ENCODE measurements around the gene MAPK8IP3. TPM values are rescaled to one million over a fixed set of nuclear protein-coding genes. Genes with fewer than 3 reads are reported as not detected.

MAPK8IP3 gene
- total and polyA plus RNA-seq, 9 of the 15 experiments (the other 6 are each of a cell fraction or from before 2014, with no cell fraction given), result 0.17 to 58.7 (median 16.7) TPM

DNA sequence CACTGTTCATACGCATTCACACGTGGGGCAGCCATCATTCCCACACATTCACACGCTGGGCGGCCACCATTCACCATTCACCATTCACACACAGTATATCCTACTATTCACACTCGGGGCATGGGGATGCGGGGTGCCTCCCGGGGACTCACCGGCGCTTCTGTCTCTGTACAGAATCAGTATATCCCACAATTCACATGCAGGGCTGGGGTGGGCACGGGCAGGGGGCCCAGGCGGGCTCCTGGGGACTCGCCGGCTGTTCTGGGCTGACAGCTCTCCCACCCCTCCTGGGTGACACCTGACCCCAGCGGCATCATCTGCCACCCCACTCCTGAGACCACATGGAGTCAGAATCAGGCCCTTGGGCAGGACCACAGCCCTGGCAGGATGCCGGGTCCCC lies 55.8 kb downstream of the MAPK8IP3 start:
- H3K4me3 ChIP-seq, result no peak overlapping the region
- POLR2A ChIA-PET, result no interaction called here
- no peaks in the 10 kb centered on the region for H3K27me3 ChIP-seq (ENCODE audit: control insufficient read depth in 2 of 2, insufficient read depth in 2 of 2, low read length in 2 of 2)
- intact Hi-C loops (cut with micrococcal nuclease), result no loop called here
- H3K79me2 ChIP-seq (ENCODE audit: control insufficient read depth, insufficient read depth, low read length), result no peaks in the 10 kb centered on the region; the same call in 2 of the 3 replicates
- 93% methylated on average over 14 of the region's 15 CpGs for WGBS (ENCODE audit: insufficient coverage, low coverage, missing lambda C conversion rate)
- DNase-seq (ENCODE audit: extremely low read depth in 1 of 4, low spot score in 3 of 4) (no peak), FAIRE-seq (no peak), ATAC-seq (no peak)
- H3K27ac ChIP-seq (ENCODE audit: extremely low read depth, low read depth, low read length), result no peak overlapping the region
- no peak overlapping the region for H3K4me2 ChIP-seq (ENCODE audit: insufficient read depth, low read length)
- H3K9me1 ChIP-seq (ENCODE audit: control insufficient read depth, insufficient read depth, low read length), result no peaks in the 10 kb centered on the region
- no peaks in the 10 kb centered on the region for H4K20me1 ChIP-seq (replicated peaks; ENCODE audit: control insufficient read depth, insufficient read depth, low read length)
- CTCF ChIA-PET (ENCODE audit: low intra/inter-chr PET ratio), result no interaction called here
- in situ Hi-C loops (cut with MboI), result loop anchor here (5.0 kb wide), 1 partner anchor 49 kb away; no protein-coding TSS in a partner anchor
- BruUV-seq (replicated peaks), result no TSS peak
- peaks cover 9 to 78% of the 10 kb centered on the region in 2 experiments; a peak in 4 of 5 replicates for H3K4me1 ChIP-seq (replicated peaks in 1 of 2; ENCODE audit: control insufficient read depth in 2 of 2, insufficient read depth in 2 of 2, low read length in 2 of 2)
- no peak overlapping the region; a peak in 1 of 4 replicates for H3K9ac ChIP-seq (ENCODE audit: insufficient read depth in 1 of 2, low read depth in 2 of 2, low read length in 2 of 2)
- no peaks in the 10 kb centered on the region for H3K9me3 ChIP-seq (replicated peaks; ENCODE audit: control insufficient read depth, insufficient read depth, low read depth, low read length)
- H3K36me3 ChIP-seq (ENCODE audit: control insufficient read depth, insufficient read depth, low read length), result peaks cover 59% of the 10 kb centered on the region; the same call in 2 of the 3 replicates
- no peak overlapping the region for H2AFZ ChIP-seq (ENCODE audit: low read depth, low read length)
- TF ChIP-seq, protein P1, sequence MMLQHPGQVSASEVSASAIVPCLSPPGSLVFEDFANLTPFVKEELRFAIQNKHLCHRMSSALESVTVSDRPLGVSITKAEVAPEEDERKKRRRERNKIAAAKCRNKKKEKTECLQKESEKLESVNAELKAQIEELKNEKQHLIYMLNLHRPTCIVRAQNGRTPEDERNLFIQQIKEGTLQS (IDR thresholded peaks at IDR 0.05), result no peak
- TF ChIP-seq, protein P1 (CRISPR knock-in tag; conservative IDR thresholded peaks at IDR 0.05), result no peak
- no peak for TF ChIP-seq CBX3 (IDR thresholded peaks at IDR 0.05; ENCODE audit: borderline replicate concordance in 1 of 2, low read length in 2 of 2)
- TF ChIP-seq, protein P2, sequence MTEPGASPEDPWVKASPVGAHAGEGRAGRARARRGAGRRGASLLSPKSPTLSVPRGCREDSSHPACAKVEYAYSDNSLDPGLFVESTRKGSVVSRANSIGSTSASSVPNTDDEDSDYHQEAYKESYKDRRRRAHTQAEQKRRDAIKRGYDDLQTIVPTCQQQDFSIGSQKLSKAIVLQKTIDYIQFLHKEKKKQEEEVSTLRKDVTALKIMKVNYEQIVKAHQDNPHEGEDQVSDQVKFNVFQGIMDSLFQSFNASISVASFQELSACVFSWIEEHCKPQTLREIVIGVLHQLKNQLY (CRISPR knock-in tag; conservative IDR thresholded peaks at IDR 0.05), result no peak
- TF ChIP-seq, protein P3, sequence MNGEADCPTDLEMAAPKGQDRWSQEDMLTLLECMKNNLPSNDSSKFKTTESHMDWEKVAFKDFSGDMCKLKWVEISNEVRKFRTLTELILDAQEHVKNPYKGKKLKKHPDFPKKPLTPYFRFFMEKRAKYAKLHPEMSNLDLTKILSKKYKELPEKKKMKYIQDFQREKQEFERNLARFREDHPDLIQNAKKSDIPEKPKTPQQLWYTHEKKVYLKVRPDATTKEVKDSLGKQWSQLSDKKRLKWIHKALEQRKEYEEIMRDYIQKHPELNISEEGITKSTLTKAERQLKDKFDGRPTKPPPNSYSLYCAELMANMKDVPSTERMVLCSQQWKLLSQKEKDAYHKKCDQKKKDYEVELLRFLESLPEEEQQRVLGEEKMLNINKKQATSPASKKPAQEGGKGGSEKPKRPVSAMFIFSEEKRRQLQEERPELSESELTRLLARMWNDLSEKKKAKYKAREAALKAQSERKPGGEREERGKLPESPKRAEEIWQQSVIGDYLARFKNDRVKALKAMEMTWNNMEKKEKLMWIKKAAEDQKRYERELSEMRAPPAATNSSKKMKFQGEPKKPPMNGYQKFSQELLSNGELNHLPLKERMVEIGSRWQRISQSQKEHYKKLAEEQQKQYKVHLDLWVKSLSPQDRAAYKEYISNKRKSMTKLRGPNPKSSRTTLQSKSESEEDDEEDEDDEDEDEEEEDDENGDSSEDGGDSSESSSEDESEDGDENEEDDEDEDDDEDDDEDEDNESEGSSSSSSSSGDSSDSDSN (IDR thresholded peaks at IDR 0.05; ENCODE audit: borderline replicate concordance in 1 of 2, low read depth in 2 of 2, low read length in 2 of 2), result no peak
- TF ChIP-seq FOXA3 (CRISPR knock-in tag; conservative IDR thresholded peaks at IDR 0.05 in 1 of 2, IDR thresholded peaks at IDR 0.05 in 1 of 2), result no peak
- TF ChIP-seq FIP1L1 (IDR thresholded peaks at IDR 0.05; ENCODE audit: low read depth, low read length, poor library complexity, severe bottlenecking), result no peak
- no peak for TF ChIP-seq POLR3A (IDR thresholded peaks at IDR 0.05; ENCODE audit: borderline replicate concordance, extremely low read depth, insufficient read depth, insufficient read length)
- no peak for TF ChIP-seq CSDE1 (IDR thresholded peaks at IDR 0.05)
- TF ChIP-seq, protein P4, sequence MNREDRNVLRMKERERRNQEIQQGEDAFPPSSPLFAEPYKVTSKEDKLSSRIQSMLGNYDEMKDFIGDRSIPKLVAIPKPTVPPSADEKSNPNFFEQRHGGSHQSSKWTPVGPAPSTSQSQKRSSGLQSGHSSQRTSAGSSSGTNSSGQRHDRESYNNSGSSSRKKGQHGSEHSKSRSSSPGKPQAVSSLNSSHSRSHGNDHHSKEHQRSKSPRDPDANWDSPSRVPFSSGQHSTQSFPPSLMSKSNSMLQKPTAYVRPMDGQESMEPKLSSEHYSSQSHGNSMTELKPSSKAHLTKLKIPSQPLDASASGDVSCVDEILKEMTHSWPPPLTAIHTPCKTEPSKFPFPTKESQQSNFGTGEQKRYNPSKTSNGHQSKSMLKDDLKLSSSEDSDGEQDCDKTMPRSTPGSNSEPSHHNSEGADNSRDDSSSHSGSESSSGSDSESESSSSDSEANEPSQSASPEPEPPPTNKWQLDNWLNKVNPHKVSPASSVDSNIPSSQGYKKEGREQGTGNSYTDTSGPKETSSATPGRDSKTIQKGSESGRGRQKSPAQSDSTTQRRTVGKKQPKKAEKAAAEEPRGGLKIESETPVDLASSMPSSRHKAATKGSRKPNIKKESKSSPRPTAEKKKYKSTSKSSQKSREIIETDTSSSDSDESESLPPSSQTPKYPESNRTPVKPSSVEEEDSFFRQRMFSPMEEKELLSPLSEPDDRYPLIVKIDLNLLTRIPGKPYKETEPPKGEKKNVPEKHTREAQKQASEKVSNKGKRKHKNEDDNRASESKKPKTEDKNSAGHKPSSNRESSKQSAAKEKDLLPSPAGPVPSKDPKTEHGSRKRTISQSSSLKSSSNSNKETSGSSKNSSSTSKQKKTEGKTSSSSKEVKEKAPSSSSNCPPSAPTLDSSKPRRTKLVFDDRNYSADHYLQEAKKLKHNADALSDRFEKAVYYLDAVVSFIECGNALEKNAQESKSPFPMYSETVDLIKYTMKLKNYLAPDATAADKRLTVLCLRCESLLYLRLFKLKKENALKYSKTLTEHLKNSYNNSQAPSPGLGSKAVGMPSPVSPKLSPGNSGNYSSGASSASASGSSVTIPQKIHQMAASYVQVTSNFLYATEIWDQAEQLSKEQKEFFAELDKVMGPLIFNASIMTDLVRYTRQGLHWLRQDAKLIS (CRISPR knock-in tag; IDR thresholded peaks at IDR 0.05), result no peak
- TF ChIP-seq MCM2 (IDR thresholded peaks at IDR 0.05; ENCODE audit: low read depth), result no peak
- no peak for TF ChIP-seq NCOR1 (IDR thresholded peaks at IDR 0.05)
- no peak for TF ChIP-seq PCBP2 (IDR thresholded peaks at IDR 0.05; ENCODE audit: low read depth, low read length, poor library complexity, severe bottlenecking)
- TF ChIP-seq SMAD4 (CRISPR knock-in tag; conservative IDR thresholded peaks at IDR 0.05), result no peak
